OCI-LY1 (cell line): Measurements from ENCODE around the gene LPIN1.
"Not testable (repeated sequence)": the region's sequence is repeated elsewhere in the genome, so short reads cannot be mapped to it uniquely, and the experiment has no call there.

ENCODE experiments used
- H2AFZ ChIP-seq: fragments of 200-600 bp; sonication (generic), shearing (Covaris generic); 2 replicates; pipeline ENCODE4 v1.6.0; 2014; ENCODE audit warnings: antibody characterized with exemption, mild to moderate bottlenecking, low read length
- H3F3A ChIP-seq: fragments of 200-600 bp; sonication (generic), shearing (Covaris generic); 2 replicates; pipeline ENCODE4 v1.6.0; 2014; ENCODE audit warnings: mild to moderate bottlenecking, antibody characterized with exemption, low read length, moderate library complexity; ENCODE audit not compliant: insufficient read depth
- H3K27ac ChIP-seq: fragments of 200-600 bp; sonication (generic); 2 replicates; pipeline ENCODE4 v1.5.1; 2014; ENCODE audit warnings: low read length, mixed run types, mild to moderate bottlenecking, low read depth; ENCODE audit not compliant: poor library complexity, severe bottlenecking
- H3K27me3 ChIP-seq: fragments of 200-600 bp; sonication (generic); 2 replicates; pipeline ENCODE4 v1.6.0; 2014; ENCODE audit warnings: antibody characterized with exemption, mild to moderate bottlenecking, low read length, moderate library complexity; ENCODE audit not compliant: insufficient read depth
- H3K36me3 ChIP-seq: fragments of 200-600 bp; sonication (generic); 2 replicates; pipeline ENCODE4 v1.6.1; 2014; ENCODE audit warnings: mild to moderate bottlenecking, antibody characterized with exemption, low read length, moderate library complexity, mixed read lengths; ENCODE audit not compliant: insufficient read depth
- H3K4me1 ChIP-seq: fragments of 200-600 bp; sonication (generic); 2 replicates; pipeline ENCODE4 v1.5.1; 2014; ENCODE audit warnings: mild to moderate bottlenecking, low read length, moderate library complexity; ENCODE audit not compliant: insufficient read depth, severe bottlenecking
- H3K4me2 ChIP-seq: fragments of 200-600 bp; sonication (generic), shearing (Covaris generic); 2 replicates; pipeline ENCODE4 v1.6.1; 2014; ENCODE audit warnings: low read length
- H3K4me3 ChIP-seq: fragments of 200-600 bp; sonication (generic); 2 replicates; pipeline ENCODE4 v1.5.1; 2014; ENCODE audit warnings: low read length, low read depth, mild to moderate bottlenecking, mixed read lengths; ENCODE audit not compliant: poor library complexity, severe bottlenecking
- H3K79me2 ChIP-seq: fragments of 200-600 bp; shearing (Covaris generic); 2 replicates; pipeline ENCODE4 v1.6.1; 2016; ENCODE audit warnings: mixed run types, low read length, mixed read lengths; ENCODE audit not compliant: insufficient read depth
- H3K9ac ChIP-seq: fragments of 200-600 bp; sonication (generic), shearing (Covaris generic); 2 replicates; pipeline ENCODE4 v1.6.1; 2014; ENCODE audit warnings: mild to moderate bottlenecking, low read length, mixed read lengths
- H3K9me2 ChIP-seq: fragments of 200-600 bp; sonication (generic), shearing (Covaris generic); 2 replicates; pipeline ENCODE4 v1.6.1; 2014; ENCODE audit warnings: low read depth, mild to moderate bottlenecking, low read length, mixed read lengths
- H3K9me3 ChIP-seq: fragments of 200-600 bp; shearing (Covaris generic); 2 replicates; pipeline ENCODE4 v1.6.1; 2014; ENCODE audit warnings: low read length, mixed read lengths
- H4K20me1 ChIP-seq: fragments of 200-600 bp; sonication (generic), shearing (Covaris generic); 2 replicates; pipeline ENCODE4 v1.6.0; 2016; ENCODE audit warnings: mild to moderate bottlenecking, low read length; ENCODE audit not compliant: insufficient read depth
- EZH2 ChIP-seq: fragments of 200-600 bp; sonication (generic), shearing (Covaris generic); IDR thresholded peaks from 2 replicates; pipeline ENCODE4 v1.8.0; 2017; ENCODE audit warnings: borderline replicate concordance, mixed run types, mild to moderate bottlenecking, antibody characterized with exemption, low read length, moderate library complexity, mixed read lengths
- TF ChIP-seq, protein P1 (sequence below): fragments of 200-600 bp; sonication (generic), shearing (Covaris generic); IDR thresholded peaks from 2 replicates; pipeline ENCODE4 v1.5.1; 2017; ENCODE audit warnings: mild to moderate bottlenecking, antibody characterized with exemption, low read length, moderate library complexity, mixed read lengths

The LPIN1 gene

GRCh38 chr2:11839916-11840315, 93.5 kb downstream of the LPIN1 start:
- Histone ChIP-seq H3K9me3 (no peaks in the 10 kb centered on the region), H2AFZ (no peak overlapping the region), H3K9ac (no peak overlapping the region), H4K20me1 (no peaks in the 10 kb centered on the region), H3K4me3 (no peak overlapping the region), H3K9me2 (no peaks in the 10 kb centered on the region), H3K4me1 (peaks cover 47% of the 10 kb centered on the region), H3K27ac (peak overlapping the region; percentile 20), H3K79me2 (peaks cover 64% of the 10 kb centered on the region), H3K27me3 (no peaks in the 10 kb centered on the region), H3K36me3 (peaks cover 74% of the 10 kb centered on the region), H3F3A (peaks cover 7% of the 10 kb centered on the region), H3K4me2 (no peak overlapping the region)
- TF ChIP-seq, protein P1, sequence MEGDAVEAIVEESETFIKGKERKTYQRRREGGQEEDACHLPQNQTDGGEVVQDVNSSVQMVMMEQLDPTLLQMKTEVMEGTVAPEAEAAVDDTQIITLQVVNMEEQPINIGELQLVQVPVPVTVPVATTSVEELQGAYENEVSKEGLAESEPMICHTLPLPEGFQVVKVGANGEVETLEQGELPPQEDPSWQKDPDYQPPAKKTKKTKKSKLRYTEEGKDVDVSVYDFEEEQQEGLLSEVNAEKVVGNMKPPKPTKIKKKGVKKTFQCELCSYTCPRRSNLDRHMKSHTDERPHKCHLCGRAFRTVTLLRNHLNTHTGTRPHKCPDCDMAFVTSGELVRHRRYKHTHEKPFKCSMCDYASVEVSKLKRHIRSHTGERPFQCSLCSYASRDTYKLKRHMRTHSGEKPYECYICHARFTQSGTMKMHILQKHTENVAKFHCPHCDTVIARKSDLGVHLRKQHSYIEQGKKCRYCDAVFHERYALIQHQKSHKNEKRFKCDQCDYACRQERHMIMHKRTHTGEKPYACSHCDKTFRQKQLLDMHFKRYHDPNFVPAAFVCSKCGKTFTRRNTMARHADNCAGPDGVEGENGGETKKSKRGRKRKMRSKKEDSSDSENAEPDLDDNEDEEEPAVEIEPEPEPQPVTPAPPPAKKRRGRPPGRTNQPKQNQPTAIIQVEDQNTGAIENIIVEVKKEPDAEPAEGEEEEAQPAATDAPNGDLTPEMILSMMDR = no peak
- TF ChIP-seq EZH2 = no peak

DNA sequence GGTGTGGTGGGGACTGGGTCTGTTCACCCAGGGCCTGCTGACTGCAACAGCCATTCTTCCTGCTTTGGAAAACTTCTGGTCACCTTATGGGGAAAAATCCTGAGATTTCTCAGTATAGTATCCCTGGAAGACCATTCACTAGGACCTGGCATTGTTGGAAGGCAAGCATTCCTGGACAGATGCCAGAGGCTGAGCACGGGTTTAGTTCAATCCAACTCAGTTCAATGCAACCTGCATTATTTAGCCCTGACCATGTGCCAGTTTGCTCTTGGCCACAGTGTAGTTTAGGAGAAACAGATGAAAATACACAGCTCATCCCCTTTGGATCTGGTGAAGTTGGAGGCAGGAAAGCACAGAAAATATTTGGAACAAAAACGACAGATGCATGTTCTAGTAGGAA, 95.9 kb downstream of the LPIN1 start:
- TF ChIP-seq, protein P1 = no peak
- TF ChIP-seq EZH2 = no peak
- no peak overlapping the region for H2AFZ ChIP-seq
- no peak overlapping the region for H3K4me3 ChIP-seq
- H3K9ac ChIP-seq = no peak overlapping the region
- H3K27ac ChIP-seq = no peak overlapping the region
- no peaks in the 10 kb centered on the region for H4K20me1 ChIP-seq
- H3K9me2 ChIP-seq = no peaks in the 10 kb centered on the region
- peaks cover 43% of the 10 kb centered on the region for H3K79me2 ChIP-seq
- H3F3A ChIP-seq = no peaks in the 10 kb centered on the region; the same call in 1 of the 2 replicates
- H3K4me2 ChIP-seq = no peak overlapping the region
- no peaks in the 10 kb centered on the region for H3K27me3 ChIP-seq
- peaks cover 74% of the 10 kb centered on the region for H3K36me3 ChIP-seq
- peaks cover 23% of the 10 kb centered on the region for H3K4me1 ChIP-seq
- peaks cover 10% of the 10 kb centered on the region; the same call in 1 of the 2 replicates for H3K9me3 ChIP-seq

DNA sequence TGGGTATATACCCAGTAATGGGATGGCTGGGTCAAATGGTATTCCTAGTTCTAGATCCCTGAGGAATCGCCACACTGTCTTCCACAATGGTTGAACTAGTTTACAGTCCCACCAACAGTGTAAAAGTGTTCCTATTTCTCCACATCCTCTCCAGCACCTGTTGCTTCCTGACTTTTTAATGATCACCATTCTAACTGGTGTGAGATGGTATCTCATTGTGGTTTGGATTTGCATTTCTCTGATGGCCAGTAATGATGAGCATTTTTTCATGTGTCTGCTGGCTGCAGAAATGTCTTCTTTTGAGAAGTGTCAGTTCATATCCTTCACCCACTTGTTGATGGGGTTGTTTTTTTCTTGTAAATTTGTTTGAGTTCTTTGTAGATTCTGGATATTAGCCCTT, 98.4 kb downstream of the LPIN1 start:
- not testable (repeated sequence) for H3K4me2 ChIP-seq, H3K9ac ChIP-seq, H4K20me1 ChIP-seq, H3K4me3 ChIP-seq, H3K27me3 ChIP-seq, H2AFZ ChIP-seq, H3K9me2 ChIP-seq, H3K27ac ChIP-seq, H3F3A ChIP-seq, H3K4me1 ChIP-seq
- H3K36me3 ChIP-seq = peaks cover 77% of the 10 kb centered on the region
- peaks cover 19% of the 10 kb centered on the region for H3K9me3 ChIP-seq
- peaks cover 32% of the 10 kb centered on the region for H3K79me2 ChIP-seq

DNA sequence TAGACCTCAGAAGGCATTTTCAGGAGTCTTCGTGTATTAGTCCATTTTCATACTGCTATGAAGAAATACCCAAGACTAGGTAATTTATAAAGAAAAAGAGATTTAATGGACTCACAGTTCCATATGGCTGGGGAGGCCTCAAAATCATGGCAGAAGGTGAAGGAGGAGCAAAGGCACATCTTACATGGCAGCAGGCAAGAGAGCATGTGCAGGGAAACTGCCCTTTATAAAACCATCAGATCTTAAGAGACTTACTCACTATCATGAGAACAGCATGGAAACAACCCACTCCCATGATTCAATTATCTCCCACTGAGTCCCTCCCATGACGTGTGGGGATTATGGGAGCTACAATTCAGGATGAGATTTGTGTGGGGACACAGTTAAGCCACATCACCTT, 101.5 kb downstream of the LPIN1 start:
- not testable (repeated sequence) for H4K20me1 ChIP-seq, H3K9me2 ChIP-seq, H3K27me3 ChIP-seq, H3K4me3 ChIP-seq, H3K79me2 ChIP-seq, H3K4me2 ChIP-seq, H3K9ac ChIP-seq, H2AFZ ChIP-seq, H3K27ac ChIP-seq, H3F3A ChIP-seq
- peaks cover 19% of the 10 kb centered on the region for H3K9me3 ChIP-seq
- peaks cover 77% of the 10 kb centered on the region for H3K36me3 ChIP-seq
- peaks cover 14% of the 10 kb centered on the region for H3K4me1 ChIP-seq
